ENCODE data around the gene VWA7.

VWA7 gene

DNA sequence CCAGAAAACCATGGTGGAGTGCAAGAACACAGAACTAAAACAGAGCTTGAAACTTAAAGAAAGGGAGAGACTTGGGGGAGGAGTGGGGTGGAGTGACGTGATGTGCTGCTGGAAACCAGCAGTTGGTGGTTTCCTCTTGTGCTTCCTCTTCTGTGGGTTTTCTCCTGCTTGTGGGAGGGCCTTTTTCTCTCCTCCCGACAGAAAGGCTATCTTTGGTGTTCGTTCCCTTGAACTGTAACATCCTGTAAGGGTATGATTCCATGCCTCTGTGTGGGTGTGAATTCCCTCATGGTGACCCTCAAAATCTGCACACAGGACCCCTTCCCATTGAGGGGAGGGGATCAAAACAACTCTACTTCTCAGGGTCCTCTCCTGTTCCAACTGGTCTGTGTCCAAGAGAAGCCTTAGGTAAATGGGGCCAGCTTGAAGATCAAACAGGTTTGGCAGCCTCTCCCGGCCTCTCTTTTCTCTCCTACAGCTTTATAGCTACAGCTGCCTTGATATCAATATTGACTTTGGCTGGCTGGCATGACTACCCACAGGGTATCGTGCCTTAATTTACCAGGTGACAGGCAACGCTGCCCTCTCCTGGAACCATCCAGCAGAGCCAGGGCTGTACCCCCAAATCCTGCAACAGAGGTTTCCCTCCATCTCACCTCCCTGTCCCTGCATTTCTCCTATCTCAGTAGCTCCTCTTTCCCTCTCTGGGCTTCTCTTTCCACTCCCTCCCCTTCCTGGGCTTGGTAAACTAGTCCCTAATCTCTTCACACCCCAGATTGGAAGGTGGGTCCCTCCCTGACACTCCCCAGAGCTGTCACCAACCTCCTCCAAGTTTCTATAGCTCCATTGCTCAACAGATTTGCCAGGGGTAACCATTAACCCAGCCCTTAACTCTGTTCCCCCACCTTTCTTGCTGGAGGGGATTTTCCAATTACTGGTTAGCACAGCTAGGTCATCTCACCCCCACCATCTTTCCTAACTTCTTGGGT, 38.8 kb downstream of the VWA7 start (continued):
- TF ChIP-seq ZNF596 (tag by site-specific recombination; IDR thresholded peaks at IDR 0.05) (no peak), BCL11A (tag by site-specific recombination; IDR thresholded peaks at IDR 0.05; ENCODE audit: low read depth) (no peak), GLIS1 (tag by site-specific recombination; IDR thresholded peaks at IDR 0.05) (peak; percentile 34; the same call in 1 of the 2 replicates), ZBTB7A (tag by site-specific recombination; IDR thresholded peaks at IDR 0.05; ENCODE audit: low read depth) (no peak), ZNF311 (tag by site-specific recombination; IDR thresholded peaks at IDR 0.05; ENCODE audit: borderline replicate concordance) (no peak), ZNF391 (tag by site-specific recombination; IDR thresholded peaks at IDR 0.05; ENCODE audit: borderline replicate concordance, low read depth) (no peak), PRDM1 (tag by site-specific recombination; IDR thresholded peaks at IDR 0.05) (peak; percentile 85), MYNN (tag by site-specific recombination; IDR thresholded peaks at IDR 0.05; ENCODE audit: borderline replicate concordance) (no peak), MEIS1 (CRISPR knock-in tag; IDR thresholded peaks at IDR 0.05; ENCODE audit: borderline replicate concordance) (no peak), ZNF701 (tag by site-specific recombination; IDR thresholded peaks at IDR 0.05) (no peak), HIC1 (tag by site-specific recombination; IDR thresholded peaks at IDR 0.05) (peak; percentile 34; the same call in 1 of the 2 replicates), ZBTB10 (tag by site-specific recombination; IDR thresholded peaks at IDR 0.05) (no peak; the same call in 1 of the 2 replicates), ZNF24 (tag by site-specific recombination; IDR thresholded peaks at IDR 0.05) (0 out of 2 replicates have a peak, but pooled peaks have one; percentile 3), EGR2 (tag by site-specific recombination; IDR thresholded peaks at IDR 0.05; ENCODE audit: low read depth) (peak; percentile 88), ZNF148 (tag by site-specific recombination; IDR thresholded peaks at IDR 0.05; ENCODE audit: borderline replicate concordance) (no peak), ZFP3 (tag by site-specific recombination; IDR thresholded peaks at IDR 0.05; ENCODE audit: low read depth) (no peak)
- TF ChIP-seq, protein P1, sequence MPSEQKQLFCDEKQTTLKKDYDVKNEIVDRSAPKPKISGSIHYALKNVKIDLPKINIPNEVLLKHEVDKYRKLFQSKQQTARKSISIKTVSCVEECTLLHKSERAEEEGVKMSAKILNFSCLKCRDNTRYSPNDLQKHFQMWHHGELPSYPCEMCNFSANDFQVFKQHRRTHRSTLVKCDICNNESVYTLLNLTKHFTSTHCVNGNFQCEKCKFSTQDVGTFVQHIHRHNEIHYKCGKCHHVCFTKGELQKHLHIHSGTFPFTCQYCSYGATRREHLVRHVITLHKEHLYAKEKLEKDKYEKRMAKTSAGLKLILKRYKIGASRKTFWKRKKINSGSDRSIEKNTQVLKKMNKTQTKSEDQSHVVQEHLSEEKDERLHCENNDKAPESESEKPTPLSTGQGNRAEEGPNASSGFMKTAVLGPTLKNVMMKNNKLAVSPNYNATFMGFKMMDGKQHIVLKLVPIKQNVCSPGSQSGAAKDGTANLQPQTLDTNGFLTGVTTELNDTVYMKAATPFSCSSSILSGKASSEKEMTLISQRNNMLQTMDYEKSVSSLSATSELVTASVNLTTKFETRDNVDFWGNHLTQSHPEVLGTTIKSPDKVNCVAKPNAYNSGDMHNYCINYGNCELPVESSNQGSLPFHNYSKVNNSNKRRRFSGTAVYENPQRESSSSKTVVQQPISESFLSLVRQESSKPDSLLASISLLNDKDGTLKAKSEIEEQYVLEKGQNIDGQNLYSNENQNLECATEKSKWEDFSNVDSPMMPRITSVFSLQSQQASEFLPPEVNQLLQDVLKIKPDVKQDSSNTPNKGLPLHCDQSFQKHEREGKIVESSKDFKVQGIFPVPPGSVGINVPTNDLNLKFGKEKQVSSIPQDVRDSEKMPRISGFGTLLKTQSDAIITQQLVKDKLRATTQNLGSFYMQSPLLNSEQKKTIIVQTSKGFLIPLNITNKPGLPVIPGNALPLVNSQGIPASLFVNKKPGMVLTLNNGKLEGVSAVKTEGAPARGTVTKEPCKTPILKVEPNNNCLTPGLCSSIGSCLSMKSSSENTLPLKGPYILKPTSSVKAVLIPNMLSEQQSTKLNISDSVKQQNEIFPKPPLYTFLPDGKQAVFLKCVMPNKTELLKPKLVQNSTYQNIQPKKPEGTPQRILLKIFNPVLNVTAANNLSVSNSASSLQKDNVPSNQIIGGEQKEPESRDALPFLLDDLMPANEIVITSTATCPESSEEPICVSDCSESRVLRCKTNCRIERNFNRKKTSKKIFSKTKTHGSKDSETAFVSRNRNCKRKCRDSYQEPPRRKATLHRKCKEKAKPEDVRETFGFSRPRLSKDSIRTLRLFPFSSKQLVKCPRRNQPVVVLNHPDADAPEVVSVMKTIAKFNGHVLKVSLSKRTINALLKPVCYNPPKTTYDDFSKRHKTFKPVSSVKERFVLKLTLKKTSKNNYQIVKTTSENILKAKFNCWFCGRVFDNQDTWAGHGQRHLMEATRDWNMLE (tag by site-specific recombination; conservative IDR thresholded peaks at IDR 0.05; ENCODE audit: low read depth): 0 out of 2 replicates have a peak, but pooled peaks have one; percentile 15
- TF ChIP-seq, protein P2, sequence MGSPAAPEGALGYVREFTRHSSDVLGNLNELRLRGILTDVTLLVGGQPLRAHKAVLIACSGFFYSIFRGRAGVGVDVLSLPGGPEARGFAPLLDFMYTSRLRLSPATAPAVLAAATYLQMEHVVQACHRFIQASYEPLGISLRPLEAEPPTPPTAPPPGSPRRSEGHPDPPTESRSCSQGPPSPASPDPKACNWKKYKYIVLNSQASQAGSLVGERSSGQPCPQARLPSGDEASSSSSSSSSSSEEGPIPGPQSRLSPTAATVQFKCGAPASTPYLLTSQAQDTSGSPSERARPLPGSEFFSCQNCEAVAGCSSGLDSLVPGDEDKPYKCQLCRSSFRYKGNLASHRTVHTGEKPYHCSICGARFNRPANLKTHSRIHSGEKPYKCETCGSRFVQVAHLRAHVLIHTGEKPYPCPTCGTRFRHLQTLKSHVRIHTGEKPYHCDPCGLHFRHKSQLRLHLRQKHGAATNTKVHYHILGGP (tag by site-specific recombination; IDR thresholded peaks at IDR 0.05): no peak
- TF ChIP-seq, protein P3, sequence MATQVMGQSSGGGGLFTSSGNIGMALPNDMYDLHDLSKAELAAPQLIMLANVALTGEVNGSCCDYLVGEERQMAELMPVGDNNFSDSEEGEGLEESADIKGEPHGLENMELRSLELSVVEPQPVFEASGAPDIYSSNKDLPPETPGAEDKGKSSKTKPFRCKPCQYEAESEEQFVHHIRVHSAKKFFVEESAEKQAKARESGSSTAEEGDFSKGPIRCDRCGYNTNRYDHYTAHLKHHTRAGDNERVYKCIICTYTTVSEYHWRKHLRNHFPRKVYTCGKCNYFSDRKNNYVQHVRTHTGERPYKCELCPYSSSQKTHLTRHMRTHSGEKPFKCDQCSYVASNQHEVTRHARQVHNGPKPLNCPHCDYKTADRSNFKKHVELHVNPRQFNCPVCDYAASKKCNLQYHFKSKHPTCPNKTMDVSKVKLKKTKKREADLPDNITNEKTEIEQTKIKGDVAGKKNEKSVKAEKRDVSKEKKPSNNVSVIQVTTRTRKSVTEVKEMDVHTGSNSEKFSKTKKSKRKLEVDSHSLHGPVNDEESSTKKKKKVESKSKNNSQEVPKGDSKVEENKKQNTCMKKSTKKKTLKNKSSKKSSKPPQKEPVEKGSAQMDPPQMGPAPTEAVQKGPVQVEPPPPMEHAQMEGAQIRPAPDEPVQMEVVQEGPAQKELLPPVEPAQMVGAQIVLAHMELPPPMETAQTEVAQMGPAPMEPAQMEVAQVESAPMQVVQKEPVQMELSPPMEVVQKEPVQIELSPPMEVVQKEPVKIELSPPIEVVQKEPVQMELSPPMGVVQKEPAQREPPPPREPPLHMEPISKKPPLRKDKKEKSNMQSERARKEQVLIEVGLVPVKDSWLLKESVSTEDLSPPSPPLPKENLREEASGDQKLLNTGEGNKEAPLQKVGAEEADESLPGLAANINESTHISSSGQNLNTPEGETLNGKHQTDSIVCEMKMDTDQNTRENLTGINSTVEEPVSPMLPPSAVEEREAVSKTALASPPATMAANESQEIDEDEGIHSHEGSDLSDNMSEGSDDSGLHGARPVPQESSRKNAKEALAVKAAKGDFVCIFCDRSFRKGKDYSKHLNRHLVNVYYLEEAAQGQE (tag by site-specific recombination; IDR thresholded peaks at IDR 0.05): no peak
